Mesothelial cell of epicardium (in vitro differentiated cells): ENCODE data around the gene DVL2. TPM values are rescaled to one million over a fixed set of nuclear protein-coding genes. Genes with fewer than 3 reads are reported as not detected.
"Not testable (repeated sequence)": the region's sequence is repeated elsewhere in the genome, so short reads cannot be mapped to it uniquely, and the experiment has no call there.

Source experiments
- DNase-seq, 2 experiments: peaks; one replicate each; pipeline ENCODE4 v3.0.0; 2021; ENCODE audit warnings: low spot score in 2 of 2; ENCODE audit not compliant: unreplicated experiment in 2 of 2
- H3K27ac Mint-ChIP-seq: 2 replicates; pipeline ENCODE4 v1.8.0; 2021; ENCODE audit warnings: mixed read lengths
- H3K27me3 Mint-ChIP-seq: 2 replicates; pipeline ENCODE4 v1.8.0; 2021; ENCODE audit warnings: low read depth, mixed read lengths
- H3K36me3 Mint-ChIP-seq: 2 replicates; pipeline ENCODE4 v1.8.0; 2021; ENCODE audit warnings: mixed read lengths
- H3K4me1 Mint-ChIP-seq: 2 replicates; pipeline ENCODE4 v1.8.0; 2021; ENCODE audit warnings: mixed read lengths
- H3K4me3 Mint-ChIP-seq: 2 replicates; pipeline ENCODE4 v1.8.0; 2021; ENCODE audit warnings: mild to moderate bottlenecking, moderate library complexity, mixed read lengths
- H3K9me3 Mint-ChIP-seq: 2 replicates; pipeline ENCODE4 v1.8.0; 2021; ENCODE audit warnings: mixed read lengths
- total RNA-seq: library from RNA; stranded (reverse); gene quantifications from 3 replicates; pipeline ENCODE4 v1.2.1, GENCODE V29; 2021
- TF ChIP-seq, protein P1 (sequence below): fragments of 200-600 bp; sonication (generic); IDR thresholded peaks from one replicate; pipeline ENCODE4 v1.5.0; 2021; ENCODE audit warnings: antibody characterized with exemption; ENCODE audit not compliant: unreplicated experiment

Gene DVL2
- total RNA-seq, 1 donor from 2014 or later, result 94.0 TPM

DNA sequence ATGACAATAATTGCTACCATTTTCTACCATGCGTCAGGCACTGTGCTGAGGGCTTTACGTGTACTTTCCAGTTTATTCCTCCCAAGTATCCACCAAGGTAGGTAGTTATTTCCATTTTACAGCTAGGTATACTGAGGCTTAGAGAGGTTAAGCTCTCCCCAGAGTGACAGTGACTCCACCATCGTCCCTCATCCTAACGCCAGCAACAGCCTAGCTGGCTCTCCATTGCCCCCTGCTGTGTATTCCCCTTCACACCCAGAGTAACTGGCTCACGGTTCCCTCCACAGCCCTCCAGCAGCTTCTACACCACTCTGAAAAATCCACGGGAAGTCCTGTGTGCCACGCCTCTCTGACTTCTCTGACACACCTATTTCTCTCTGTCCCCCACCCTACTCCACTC, 48.1 kb downstream of the DVL2 start:
- no peaks in the 10 kb centered on the region for H3K9me3 Mint-ChIP-seq
- peaks cover 4% of the 10 kb centered on the region for H3K36me3 Mint-ChIP-seq
- DNase-seq, result no peak
- H3K27me3 Mint-ChIP-seq, result no peaks in the 10 kb centered on the region
- H3K4me3 Mint-ChIP-seq, result no peak overlapping the region
- no peaks in the 10 kb centered on the region for H3K4me1 Mint-ChIP-seq
- TF ChIP-seq, protein P1, sequence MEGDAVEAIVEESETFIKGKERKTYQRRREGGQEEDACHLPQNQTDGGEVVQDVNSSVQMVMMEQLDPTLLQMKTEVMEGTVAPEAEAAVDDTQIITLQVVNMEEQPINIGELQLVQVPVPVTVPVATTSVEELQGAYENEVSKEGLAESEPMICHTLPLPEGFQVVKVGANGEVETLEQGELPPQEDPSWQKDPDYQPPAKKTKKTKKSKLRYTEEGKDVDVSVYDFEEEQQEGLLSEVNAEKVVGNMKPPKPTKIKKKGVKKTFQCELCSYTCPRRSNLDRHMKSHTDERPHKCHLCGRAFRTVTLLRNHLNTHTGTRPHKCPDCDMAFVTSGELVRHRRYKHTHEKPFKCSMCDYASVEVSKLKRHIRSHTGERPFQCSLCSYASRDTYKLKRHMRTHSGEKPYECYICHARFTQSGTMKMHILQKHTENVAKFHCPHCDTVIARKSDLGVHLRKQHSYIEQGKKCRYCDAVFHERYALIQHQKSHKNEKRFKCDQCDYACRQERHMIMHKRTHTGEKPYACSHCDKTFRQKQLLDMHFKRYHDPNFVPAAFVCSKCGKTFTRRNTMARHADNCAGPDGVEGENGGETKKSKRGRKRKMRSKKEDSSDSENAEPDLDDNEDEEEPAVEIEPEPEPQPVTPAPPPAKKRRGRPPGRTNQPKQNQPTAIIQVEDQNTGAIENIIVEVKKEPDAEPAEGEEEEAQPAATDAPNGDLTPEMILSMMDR, result no peak
- H3K27ac Mint-ChIP-seq, result no peak overlapping the region

DNA sequence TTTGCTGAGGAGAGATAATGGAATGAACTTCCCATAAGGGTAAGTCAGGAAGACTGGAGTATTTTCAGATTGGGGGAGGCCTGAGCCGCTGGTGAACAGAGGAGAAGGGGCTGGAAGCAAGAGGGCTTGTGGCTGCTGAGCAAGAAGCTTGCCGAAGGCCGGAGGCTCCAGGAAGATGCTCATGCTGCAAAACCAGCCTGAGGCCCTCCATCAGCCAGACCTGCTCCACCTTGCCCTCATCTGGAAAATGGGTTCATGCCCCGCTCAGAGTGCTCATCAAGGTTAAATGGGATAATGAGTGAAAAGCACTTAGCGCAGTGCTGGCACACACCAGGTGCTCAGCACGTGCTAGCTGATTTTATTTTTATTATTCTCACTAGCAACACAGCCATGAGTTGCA, 49.7 kb downstream of the DVL2 start:
- Mint-ChIP-seq H3K36me3 (peaks cover 3% of the 10 kb centered on the region), H3K27ac (no peak overlapping the region), H3K4me1 (no peaks in the 10 kb centered on the region), H3K4me3 (no peak overlapping the region), H3K27me3 (no peaks in the 10 kb centered on the region), H3K9me3 (no peaks in the 10 kb centered on the region)
- TF ChIP-seq, protein P1, result no peak
- DNase-seq, result no peak

DNA sequence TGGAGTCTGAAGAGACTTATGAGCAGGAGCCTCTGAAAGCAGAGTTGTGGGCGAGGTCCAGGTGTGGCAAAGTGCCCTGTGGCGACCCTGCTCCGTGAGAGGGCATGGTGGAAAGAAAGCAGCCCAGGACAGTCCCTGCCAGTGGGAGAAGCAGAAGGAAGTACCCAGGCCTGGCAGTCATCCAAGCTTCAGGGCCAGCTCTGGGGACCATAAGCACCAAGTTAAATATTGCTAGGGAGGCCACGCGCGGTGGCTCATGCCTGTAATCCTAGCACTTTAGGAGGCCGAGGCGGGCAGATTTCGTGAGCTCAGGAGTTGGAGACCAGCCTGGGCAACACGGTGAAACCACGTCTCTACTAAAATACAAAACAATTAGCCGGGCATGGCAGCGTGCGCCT, 50.2 kb downstream of the DVL2 start:
- peaks cover 3% of the 10 kb centered on the region for H3K36me3 Mint-ChIP-seq
- H3K9me3 Mint-ChIP-seq, result no peaks in the 10 kb centered on the region
- no peak overlapping the region for H3K4me3 Mint-ChIP-seq
- H3K4me1 Mint-ChIP-seq, result no peaks in the 10 kb centered on the region
- no peaks in the 10 kb centered on the region for H3K27me3 Mint-ChIP-seq
- TF ChIP-seq, protein P1, result no peak
- no peak for DNase-seq
- H3K27ac Mint-ChIP-seq, result no peak overlapping the region

DNA sequence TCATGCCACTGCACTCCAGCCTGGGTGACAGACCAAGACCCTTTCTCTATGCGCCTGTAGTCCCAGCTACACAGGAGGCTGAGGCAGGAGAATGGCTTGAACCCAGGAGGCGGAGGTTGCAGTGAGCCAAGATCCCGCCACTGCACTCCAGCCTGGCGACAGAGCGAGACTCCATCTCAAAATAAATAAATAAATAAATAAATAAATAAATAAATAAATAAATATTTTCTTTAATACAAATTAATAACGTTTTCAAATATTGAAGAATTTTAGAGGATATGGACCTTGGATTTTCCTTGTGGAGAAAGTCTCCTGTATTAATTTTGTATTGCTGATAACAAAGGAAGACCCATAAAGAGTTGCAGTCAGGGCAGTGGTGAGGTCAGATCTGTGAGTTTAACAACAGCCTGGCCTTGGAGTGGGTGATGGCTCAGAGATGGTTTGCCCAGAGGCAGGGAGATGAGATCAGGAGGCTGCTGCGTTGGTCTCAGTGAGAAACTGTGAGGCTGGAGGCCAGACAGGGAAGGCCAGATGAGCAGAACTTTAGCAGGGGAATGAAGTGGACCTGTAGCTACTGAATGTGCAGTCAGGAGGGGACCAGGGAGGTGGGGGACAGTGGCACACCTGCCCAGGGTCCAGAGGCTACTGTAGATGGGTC, 50.8 kb downstream of the DVL2 start:
- TF ChIP-seq, protein P1, result no peak
- Mint-ChIP-seq H3K4me3 (no peak overlapping the region), H3K4me1 (no peaks in the 10 kb centered on the region), H3K27me3 (no peaks in the 10 kb centered on the region), H3K27ac (no peak overlapping the region), H3K36me3 (peaks cover 3% of the 10 kb centered on the region), H3K9me3 (no peaks in the 10 kb centered on the region)
- no peak for DNase-seq

DNA sequence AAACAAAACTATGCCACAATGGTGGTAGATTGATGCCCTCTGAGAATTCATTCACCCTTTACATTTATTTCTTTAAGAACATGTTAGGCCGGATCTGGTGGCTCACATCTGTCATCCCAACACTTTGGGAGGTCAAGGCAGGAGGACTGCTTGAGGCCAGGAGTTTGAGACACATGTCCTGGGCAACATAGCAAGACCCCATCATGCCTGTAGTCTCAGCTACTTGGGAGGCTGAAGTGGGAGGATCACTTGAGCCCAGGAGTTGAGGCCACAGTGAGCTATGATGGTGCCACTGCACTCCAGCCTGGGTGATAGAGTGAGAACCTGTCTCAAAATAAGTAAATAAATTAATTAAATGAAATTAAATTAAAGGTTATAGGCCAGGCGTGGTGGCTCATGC, 52.2 kb downstream of the DVL2 start:
- H3K36me3 Mint-ChIP-seq, DNase-seq, H3K4me3 Mint-ChIP-seq, H3K9me3 Mint-ChIP-seq, H3K27ac Mint-ChIP-seq, H3K4me1 Mint-ChIP-seq, H3K27me3 Mint-ChIP-seq: not testable (repeated sequence)

DNA sequence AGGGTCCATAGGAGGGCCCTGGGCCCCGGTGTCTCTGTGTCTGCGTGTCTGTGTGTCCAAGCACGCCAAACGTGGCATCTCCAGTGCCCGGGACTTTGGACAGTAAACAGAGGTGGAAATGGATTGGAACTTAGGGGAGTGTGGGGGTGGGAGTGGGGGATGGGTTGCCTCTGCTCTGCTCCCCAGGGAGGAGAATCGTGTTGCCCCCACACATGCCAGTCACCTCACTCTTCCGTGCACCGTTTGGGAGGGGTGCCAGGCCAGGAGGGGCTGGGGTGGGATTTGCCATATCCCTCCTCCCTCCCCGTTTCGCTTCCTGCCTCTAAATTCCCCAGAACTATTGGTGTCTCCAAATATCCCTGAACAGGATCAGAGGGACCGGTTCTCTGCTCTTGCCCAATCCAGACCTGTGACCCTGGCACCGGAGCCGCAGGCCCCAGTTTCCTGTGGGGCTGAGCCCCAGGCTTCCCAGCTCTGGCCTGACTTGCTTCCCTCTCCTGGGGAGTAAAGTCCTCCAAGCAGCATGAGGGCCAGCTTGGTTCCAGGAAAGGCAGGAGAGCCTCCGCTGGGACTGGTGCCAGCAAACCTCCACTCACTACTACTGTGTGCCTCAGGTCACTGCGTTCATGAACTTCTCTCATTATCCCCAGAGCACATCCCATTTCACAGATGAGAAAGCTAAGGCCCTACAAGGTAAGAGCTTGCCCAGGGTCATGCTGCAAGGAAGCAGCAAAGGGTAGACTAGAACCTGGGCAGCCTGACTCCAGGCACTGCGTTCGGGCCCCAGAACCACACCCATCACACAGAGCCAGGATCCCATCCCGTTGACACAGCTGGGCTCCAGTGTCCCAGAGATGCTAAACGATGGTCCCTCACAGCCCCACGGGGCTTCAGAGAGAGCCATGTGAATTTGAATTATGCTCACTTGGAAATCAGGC, 54.7 kb downstream of the DVL2 start, which contains the start of gene ASGR1:
ASGR1 (minus strand) TSS at position 54 of the 938 bp plus-strand sequence. CDS start 807 bp downstream, outside the sequence.
- Mint-ChIP-seq H3K27me3 (no peaks in the 10 kb centered on the region), H3K4me1 (peaks cover 9% of the 10 kb centered on the region), H3K27ac (no peak within 1 kb of the TSS), H3K36me3 (no peaks in the 10 kb centered on the region), H3K4me3 (peak within 1 kb of the TSS; percentile 28), H3K9me3 (no peaks in the 10 kb centered on the region)
- TF ChIP-seq, protein P1, result no peak
- DNase-seq, result no peak
